ENCODE results near the gene C1QTNF1.
A peak's percentile ranks its signal among the peaks of the same experiment; 100 is the strongest.
"Not testable (repeated sequence)": the region's sequence is repeated elsewhere in the genome, so short reads cannot be mapped to it uniquely, and the experiment has no call there.

The C1QTNF1 gene

DNA sequence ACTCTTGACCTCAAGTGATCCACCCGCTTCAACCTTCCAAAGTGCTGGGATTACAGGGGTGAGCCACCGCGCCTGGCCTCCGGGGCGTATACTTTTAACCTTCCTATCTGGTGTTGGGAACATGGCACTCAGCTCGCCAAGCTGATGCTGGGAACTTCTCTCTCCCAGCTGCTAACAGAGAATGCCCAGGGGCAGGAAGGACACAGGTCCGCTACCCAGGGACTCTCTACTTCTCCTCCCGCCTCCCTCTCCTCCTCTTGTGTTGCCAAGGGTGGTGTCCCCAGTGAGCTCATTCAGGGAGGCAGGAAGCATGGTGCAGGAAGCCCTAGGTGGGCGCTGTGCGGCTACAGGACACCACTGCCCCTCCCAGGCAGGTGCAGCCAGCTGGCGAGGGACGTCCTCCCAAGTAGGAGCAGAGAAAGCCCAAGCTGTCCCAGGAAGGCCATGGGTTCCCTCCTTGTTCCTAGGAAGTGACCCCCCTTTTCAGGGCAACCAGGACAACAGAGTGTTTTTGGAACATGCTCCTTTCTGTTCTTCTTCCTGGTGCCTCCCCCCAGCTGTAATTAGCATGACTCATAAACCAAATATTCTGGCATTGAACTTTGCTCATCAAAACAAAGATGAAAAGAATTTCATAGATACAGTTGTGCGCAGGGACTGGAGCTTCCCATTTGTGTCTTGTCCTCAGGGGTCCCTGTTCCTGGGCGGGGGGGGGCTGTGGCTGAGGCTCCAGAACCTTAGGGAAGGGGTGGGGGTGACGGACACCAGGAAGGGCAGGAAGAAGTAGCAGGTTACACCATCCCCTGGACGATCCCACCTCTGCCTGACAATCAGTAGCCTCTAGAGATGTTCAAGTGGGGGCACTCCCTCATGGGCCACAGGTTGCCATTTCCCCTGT, 2.7 kb downstream of the C1QTNF1 start:
- peak; percentile 41 to 60 for DNase-seq

DNA sequence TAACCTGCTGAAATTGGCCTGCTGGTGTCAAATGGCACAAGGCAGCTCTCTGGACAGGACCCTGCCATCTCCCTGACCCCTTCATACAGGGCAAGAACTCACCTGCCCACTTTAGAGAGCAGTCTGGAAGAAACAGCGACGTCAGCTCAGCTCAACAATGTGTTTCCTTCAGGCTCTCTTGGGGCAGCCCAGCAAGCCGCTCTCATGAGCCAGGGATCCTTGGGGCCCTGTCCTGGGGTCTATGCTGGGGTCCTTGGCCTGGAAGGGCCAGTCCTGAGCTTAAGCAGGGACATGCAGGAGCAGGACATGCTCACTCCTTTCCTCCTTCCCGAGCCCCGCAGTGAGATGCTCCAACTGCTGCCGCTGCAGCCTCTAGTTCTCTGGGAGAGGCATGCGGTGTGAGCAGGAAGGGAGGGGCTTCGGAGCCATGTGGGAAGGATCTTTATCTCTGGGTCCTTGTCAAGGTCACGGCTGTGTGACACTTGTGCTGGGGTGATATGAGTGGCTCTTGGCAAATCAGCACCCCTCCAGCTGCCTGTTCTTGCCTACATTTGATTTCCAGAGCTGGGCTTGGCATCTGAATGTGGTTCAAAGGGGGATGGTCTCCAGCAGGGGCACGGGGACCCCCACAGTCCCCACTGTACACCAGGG, 3.4 kb downstream of the C1QTNF1 start:
- DNase-seq: no peak

DNA sequence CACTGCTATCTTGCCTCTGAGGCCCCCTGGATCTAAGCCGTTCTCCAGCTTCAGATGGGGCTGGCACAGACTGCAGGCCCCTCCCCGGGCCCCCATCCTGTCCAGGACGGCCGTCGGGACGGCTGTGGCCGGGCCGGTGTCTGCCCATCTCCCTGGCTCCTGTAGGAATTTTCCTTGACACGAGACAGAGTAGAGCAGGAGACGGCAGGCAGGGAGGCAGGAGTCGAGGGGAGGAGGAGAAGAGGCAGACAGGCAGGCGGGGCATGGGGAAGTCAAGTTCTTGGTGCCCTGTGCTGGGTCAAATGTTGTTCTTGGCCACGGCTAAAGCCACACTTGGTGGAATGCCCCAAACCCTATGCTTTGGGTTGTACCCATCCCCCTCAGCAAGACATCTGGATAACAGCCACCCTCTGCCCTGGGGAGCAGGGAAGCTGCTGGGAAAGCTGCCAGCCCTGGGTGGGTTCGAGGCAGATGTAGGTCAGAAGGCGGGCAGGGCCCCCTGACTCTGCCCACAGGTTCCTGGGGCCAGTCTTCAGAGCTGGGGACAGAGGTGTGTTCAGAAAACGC, 4.0 kb downstream of the C1QTNF1 start:
- DNase-seq: no peak

DNA sequence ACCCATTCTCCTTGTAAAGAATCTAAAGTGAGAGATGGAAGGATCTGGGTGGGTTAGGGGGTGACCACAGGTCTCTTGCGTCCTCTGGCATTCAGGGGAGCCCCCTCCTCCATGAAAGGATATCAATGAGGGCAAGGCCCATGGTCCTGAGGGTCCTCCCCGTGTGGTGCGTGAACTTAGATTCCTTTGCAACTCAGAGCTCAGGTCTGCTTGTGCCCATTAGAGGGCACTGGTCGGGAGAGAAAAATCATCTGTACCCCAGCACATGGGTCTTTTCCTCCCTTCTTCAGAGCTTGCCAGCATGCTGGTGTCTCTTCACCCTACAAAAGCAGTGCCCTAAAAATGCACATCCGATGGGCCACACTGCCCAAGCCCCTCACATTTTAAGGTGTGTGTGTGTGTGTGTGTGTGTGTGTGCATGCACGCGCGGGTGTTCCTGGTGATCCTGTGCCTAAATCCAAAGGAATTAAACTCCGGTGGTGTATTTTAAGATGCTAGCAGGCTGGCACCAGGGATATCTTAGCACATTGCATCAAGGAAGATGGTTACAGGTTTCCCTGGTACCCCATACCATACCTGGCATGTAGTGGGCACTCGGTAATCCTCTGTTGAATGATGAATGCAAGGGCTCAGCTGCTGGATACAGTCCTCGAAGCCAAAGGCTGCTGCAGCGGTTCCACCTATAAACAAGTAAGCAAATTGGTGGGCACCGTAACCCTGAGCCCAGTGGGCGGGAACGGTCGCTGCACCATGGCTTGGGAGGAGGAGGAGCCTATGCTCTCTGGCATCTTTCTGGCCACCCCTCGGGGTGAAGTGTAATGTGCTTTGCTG, 4.7 kb downstream of the C1QTNF1 start:
- DNase-seq: no peak

DNA sequence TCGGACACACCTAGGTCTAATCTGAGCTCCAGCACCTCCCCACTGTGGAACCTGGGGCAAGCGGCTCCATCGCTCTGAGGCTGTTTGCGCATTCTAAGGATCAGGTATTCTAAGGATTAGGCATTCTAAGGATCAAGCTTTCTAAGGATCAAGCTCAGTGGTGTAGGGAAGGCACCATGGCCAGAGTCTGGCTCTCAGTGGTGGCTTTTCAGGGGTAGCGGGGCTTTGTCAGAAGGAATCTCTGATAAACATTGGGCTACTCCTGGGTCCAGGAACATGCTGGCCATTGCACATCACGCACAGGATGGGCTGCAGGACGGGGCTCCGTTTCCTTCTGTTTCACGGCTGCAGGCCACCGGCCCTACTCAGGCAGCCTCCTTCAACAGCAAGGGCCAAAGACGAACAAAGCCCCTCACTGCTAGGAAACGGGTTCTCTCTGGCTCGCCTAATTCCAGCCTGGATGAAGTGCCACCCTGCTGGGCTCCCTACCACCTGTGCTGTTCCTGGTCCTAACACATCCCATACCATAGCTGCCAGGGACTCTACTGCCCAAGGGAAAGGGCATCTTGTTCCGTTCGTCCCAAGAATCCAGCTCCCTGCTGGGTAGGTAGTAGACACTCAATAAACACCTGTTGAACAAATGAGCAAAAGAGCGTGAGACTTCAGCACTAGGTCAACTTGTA, 5.5 kb downstream of the C1QTNF1 start:
- DNase-seq: no peak

DNA sequence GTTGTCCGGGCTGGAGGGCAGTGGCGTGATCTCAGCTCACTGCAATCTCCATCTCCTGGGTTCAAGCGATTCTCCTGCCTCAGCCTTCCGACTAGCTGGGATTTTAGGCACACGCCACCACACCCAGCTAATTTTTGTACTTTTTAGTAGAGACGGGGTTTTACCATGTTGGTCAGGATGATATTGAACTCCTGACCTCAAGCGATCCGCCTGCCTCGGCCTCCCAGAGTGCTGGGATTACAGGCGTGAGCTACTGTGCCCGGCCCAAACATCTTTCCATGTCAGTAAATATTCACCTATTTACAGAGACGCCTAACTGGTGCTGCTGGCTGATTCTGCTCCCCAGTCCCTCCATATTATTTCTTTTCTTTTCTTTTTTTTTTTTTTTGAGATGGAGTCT, 6.7 kb downstream of the C1QTNF1 start:
- DNase-seq: not testable (repeated sequence)

DNA sequence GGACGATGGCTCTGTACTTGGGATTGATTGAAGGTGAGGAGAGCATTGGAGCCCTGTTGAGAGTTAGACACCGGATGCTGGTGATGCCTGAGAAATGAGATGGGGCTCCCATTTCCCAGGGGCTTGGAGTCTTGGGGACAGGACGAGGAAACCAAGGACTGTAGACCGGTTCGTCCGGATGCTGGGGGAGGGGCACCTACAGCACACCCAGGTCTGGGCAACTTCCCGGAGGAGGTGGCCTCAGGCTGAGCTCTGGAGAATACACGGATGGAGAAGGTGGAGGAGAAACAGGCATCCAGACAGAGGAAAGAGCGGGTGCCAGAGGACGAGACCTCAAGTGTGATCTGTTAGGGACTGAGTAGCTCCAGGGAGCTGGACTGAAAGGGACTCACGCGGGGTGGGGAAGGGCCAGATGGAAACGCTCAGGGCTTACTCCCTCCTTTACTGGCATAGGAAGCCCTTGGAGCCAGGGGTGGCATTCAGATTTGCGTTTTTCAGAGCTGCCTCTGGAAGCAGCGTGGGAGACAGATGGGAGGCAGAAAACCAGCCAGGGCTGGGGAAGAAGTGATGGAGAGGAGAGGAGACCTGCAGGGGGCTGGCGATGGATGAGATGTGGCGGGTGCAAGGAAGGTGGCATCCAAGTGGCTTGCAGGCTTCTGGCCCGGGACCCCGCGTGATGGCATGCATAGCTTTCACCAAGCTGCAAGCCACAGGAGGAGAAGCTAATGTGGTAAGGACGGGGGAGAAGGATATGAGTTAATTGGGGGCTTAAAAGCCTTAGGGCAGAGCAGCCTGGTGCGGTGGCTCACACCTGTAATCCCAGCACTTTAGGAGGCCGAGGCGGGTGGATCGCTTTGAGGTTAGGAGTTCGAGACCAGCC, 8.3 kb downstream of the C1QTNF1 start:
- DNase-seq: no peak

DNA sequence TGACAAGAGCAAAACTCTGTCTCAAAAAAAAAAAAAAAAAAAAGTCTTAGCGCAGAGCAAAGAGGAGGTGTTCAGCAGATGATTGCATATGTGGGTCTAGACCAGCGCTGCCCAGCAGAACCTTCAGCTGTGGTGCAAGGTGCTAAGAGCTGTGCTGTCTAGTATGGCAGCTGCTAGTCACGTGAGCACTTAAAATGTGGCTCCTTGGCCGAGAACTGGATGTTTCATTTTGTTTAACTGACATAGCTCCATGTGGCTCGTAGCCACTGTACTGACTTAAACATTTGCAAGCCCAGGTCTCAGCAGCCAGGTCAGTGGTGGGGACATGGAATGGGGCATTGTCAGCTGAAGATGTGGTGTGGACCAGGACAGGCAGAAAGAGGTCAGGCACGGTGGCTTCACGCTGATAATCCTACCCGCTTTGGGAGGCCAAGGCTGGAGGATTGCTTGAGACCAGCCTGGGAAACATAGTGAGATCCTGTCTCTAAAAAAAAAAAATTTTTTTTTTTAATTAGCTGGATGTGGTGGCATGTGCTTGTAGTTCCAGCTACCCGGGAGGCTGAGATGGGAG, 9.2 kb downstream of the C1QTNF1 start:
- no peak for DNase-seq

DNA sequence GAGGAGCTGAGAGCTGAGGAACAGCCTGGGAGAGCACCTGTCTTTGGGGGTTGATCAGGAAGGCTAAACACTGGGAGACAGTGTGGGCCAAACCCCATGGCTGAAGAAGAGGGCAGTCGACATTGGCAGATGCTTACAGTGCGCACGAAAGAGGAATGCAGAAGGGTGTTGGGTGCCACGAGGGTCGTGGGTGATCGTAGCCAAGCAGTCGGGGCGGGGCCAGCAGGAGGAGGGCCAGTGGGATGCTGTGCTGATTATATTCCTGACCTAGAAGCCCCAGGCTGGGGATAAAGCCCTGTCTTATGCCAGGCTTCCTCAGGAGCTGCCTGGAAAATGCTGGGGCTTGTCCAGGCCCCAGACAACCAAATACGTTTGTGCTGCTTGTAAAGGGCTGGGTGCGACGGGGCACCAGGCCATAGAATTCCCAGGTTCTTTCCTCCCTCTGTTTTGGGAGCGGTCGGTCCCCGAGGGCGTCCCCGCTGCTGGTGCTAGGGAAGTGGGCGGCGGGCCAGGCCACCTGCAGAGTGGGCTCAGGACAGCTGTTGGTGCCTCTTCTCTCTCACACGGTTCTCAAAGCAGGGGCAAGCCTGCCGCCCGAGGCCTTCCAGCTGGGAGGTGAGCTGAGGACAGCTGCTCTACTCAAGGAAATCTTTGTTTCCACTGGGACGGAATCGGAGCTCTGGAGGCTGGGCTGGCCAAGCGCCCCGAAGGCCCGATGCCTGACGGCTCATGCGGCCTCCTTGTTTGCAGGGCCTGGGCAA, 10.0 kb downstream of the C1QTNF1 start:
- peak; percentile 60 to 69 for DNase-seq

DNA sequence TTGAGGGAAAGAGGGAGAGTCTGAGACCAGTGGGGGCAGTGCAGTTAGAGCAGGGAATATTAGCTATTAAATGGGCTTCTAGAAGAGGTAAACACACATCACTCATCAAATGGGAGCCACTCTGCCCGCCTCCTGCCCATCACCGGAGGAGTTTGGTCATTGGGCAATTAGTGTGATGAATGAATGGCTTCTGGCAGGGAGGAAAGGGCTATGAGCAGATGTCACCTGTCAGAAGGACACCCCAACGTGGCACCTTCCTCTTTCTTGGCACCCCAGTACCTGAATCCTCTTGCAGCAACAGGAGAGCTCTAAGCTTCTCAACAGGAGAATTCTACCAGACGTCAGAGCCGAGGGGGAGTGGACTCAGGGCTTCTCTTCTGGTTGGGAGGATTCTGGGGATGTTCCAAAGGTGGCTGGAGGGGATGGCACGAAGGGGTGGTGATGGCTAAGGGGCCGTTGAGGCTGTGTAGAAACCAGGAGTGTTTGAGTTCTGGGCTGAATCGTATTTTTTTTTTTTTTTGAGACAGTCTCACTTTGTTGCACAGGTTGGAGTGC, 11.0 kb downstream of the C1QTNF1 start:
- no peak for DNase-seq

DNA sequence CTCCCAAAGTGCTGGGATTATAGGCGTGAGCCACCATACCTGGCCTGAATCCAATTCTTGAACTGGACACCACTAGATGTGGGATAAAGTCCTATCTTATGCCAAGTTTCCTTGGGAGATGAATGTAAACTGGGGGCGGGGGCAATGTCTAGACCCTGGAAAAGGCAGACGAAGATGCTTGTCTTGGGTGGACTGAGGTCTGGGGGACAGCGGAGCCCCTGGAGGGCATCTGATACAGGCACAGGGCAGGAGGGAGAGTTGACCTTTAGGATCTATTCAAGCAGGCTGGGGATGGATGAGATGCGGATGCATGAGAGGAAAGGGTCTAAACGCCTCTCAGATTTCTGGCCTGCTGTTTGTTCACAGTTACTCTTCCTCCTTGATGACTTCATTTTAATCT, 11.7 kb downstream of the C1QTNF1 start:
- DNase-seq: no peak

DNA sequence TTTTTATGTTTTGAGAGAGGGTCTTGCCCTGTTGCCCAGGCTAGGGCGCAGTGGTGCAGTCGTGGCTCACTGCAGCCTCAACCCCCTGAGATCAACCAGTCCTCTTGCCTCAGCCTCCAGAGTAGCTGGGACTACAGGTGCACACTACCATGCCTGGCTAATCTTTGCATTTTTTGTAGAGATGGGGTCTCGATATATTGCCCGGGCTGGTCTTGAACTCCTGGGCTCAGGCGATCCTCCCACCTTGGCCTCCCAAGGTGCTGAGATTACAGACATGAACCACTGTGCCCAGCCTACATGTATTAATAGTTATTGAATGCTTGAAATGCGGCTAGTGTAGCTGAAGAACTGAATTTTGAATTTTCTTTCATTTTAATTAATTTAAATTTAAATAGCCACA, 12.2 kb downstream of the C1QTNF1 start:
- no peak for DNase-seq

DNA sequence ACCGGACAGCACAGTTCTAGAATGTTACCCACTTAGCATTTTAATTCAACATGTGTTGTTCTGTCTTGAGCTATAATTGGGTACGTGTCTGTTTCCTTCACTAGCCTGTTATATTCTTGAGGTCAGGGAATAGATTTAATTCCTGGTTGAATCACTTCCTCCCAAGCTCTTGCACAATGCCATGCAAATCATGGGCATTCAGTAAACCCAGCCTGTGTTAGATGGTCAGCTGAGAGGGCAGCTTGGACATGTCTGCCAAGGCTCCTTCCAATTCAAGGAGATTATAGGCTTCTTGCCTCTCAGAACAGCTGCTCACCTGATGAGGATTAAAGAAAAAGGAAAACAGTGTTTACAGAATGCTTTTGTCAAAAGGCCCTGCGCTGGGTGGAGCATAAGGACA, 12.6 kb downstream of the C1QTNF1 start:
- no peak for DNase-seq

DNA sequence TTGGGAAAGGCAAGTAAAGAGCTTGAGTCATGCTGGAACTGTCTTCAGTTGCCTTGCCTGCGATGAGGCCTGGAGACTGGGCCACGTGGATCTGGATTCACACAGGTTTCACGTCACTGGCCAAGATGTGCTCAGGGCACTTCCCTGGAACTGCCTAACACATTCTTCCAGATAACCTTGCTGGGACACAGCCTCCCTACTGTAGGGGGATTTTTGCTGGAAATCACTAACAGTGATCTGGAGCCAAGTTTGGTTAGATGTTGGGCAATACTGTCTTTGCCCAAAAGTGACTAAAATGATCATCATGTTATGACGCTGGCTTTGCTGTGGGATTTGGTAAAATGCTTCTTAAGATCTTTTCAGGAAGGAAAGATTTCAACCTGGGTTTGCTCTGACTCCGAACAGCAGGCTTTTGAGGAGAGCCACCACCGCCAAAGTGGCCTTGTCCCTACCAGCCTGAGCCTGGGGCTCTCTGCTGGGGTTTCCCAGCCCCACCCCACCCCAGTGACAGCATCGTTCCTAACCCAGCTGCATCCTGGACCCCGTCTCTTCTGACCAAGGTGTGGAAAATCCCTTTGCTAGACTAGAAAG, 14.7 kb downstream of the C1QTNF1 start:
- no peak for DNase-seq

DNA sequence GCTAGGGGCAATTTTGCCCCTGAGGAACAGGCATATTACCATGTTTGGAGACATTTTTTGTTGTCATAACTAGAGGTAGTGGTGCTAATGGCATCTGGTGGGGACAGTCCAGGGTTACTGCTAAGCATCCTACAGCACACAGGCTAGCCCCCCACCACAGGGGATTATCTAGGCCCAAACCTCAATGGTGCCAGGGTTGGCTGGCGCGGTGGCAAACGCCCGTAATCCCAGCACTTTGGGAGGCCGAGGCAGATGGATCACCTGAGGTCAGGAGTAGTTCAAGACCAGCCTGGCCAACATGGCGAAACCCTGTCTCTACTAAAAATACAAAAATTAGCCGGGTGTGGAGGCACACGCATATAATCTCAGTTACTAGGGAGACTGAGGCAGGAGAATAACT, 15.2 kb downstream of the C1QTNF1 start:
- DNase-seq: no peak

DNA sequence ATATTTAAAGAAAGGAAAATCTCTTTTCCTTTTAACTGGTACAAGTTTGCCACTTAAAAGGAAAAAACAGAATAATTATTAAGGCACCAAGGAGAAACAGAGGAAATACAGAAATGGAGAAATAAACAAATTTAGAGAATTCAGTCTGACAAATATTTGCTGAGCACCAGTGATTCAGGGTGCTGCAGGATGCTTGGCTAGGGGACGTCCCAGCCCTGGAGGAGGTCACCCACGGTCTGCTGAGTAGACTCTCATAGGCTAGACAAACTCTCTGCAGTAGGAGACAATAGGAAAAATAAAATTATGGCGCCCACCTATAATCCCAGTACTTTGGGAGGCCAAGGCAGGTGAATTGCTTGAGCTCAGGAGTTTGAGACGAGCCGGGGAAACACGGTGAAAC, 15.9 kb downstream of the C1QTNF1 start:
- DNase-seq: no peak

DNA sequence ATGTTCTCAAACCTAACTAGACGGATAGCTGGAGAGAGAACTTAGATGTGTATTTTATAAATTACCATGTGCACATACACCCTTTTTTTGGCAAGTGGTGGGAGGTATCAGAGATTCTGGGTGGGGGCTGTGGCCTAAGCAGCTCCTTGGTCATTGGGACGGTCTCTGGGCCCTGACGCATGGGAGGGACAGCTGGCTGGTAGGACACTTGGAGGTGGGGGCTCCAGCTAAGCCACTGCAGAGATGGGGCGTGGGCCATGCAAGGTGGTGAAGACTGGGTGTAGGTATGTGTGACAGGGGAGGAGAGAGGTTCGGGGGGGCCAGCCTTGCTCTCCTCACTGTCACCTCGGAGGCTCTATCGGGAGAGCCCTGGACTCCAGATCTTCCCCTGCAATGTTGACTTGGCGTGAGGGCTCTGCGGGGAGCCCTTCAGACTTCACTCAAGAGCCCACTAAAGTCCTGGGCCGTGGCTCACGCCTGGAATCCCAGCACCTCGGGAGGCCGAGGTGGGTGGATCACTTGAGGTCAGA, 17.1 kb downstream of the C1QTNF1 start:
- DNase-seq: no peak

DNA sequence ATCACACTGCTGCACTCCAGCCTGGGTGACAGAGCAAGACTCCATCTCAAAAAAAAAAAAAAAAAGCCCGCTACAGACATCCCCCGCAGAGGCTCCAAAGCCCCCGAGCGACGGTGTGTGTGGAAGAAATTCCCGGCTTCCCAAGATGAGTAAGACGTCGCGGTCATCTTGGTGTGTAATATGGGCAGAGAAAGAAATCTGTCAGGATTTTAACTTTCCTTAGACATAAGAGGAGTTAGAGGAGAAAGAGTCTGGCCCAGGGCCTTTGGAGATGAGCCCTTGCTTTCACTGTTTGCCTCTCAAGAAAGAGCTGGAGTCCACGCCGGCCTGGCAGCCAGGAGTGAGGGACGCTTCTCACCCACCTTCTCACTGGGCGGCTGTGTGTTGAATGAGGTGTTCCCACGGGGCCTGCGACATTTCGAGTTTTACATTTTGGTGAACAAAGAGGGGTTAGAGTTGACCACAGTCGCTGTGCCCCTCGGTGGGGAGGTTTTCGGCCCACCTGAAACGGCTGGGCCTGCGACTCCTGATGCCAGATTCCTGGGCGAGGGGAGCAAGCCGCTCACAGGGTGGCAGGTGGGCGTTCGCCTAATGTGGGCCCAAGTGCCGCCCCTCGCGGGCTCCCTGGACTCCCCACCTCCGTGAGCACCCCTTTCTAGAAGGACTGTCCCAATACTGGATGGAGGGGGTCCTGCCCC, 17.9 kb downstream of the C1QTNF1 start:
- no peak for DNase-seq
